ENCODE measurements around the gene DNAJC1. TPM values are rescaled to one million over a fixed set of nuclear protein-coding genes. Genes with fewer than 3 reads are reported as not detected.

The DNAJC1 gene
- polyA plus RNA-seq, 1 donor (not counting 4 experiments of a cell fraction or from before 2014, with no cell fraction given): 24.8 TPM

DNA sequence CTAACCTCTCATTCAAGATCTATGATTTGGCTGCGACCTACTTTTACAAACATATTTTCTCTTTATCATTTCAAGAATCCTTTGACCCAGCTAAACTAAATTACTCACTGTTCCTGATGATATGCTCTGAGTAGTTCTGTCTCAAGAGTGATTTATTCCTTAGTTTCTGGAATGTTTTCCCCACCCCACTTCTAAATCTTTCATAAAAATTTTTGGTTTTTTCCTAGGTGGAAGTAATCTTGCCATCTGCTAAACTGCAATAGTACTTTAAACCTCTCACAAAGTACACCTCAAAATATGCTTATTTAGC lies 170.8 kb downstream of the DNAJC1 start:
- H3K27me3 ChIP-seq (ENCODE audit: control insufficient read depth, extremely low read depth, insufficient read depth, low read length): no peaks in the 10 kb centered on the region
- no peak for DNase-seq (ENCODE audit: low read depth, low spot score)
- no peaks in the 10 kb centered on the region for H3K9me1 ChIP-seq (ENCODE audit: control insufficient read depth, extremely low read depth, insufficient read depth, low read length)
- H3K9me3 ChIP-seq (ENCODE audit: control insufficient read depth, low read depth, low read length): peaks cover 2% of the 10 kb centered on the region
- no peak for TF ChIP-seq CTCF (optimal IDR thresholded peaks at IDR 0.05 in 1 of 3, IDR thresholded peaks at IDR 0.05 in 1 of 3, conservative IDR thresholded peaks at IDR 0.05 in 1 of 3; ENCODE audit: extremely low read depth in 1 of 3, insufficient read depth in 2 of 3, low read length in 3 of 3)
- TF ChIP-seq EZH2 (IDR thresholded peaks at IDR 0.05; ENCODE audit: low read length): no peak
- H3K9ac ChIP-seq (ENCODE audit: control insufficient read depth, extremely low read depth, insufficient read depth, low read length): no peak overlapping the region
- H3K27ac ChIP-seq (ENCODE audit: control insufficient read depth, insufficient read depth, low read length): no peak overlapping the region
- no peaks in the 10 kb centered on the region for H4K20me1 ChIP-seq (ENCODE audit: control insufficient read depth, extremely low read depth, insufficient read depth, low read length)
- H3K4me2 ChIP-seq (ENCODE audit: control insufficient read depth, extremely low read depth, insufficient read depth, low read depth, low read length): no peak overlapping the region
- peaks cover 8% of the 10 kb centered on the region for H3K4me1 ChIP-seq (ENCODE audit: control insufficient read depth, extremely low read depth, insufficient read depth, low read length)
- no peak overlapping the region for H3K4me3 ChIP-seq (ENCODE audit: control insufficient read depth in 2 of 3, extremely low read depth in 1 of 3, insufficient read depth in 2 of 3, low read depth in 1 of 3, low read length in 3 of 3)
- no peak overlapping the region for H2AFZ ChIP-seq (ENCODE audit: control insufficient read depth, low read length)
- H3K79me2 ChIP-seq (ENCODE audit: control insufficient read depth, insufficient read depth, low read length): no peaks in the 10 kb centered on the region
- H3K36me3 ChIP-seq (ENCODE audit: control insufficient read depth in 2 of 2, extremely low read depth in 1 of 2, insufficient read depth in 2 of 2, low read length in 2 of 2): peaks cover 0 to 1% of the 10 kb centered on the region in 2 experiments
- no peak for FAIRE-seq
- dilution Hi-C loops (cut with MboI; ENCODE audit: extremely low pct_ligation_motif_present, low sequenced_read_pairs): no loop called here

GRCh38 chr10:21831986-21832820 lies 171.3 kb downstream of the DNAJC1 start:
- Histone ChIP-seq H3K9me1 (ENCODE audit: control insufficient read depth, extremely low read depth, insufficient read depth, low read length) (no peaks in the 10 kb centered on the region), H3K4me3 (ENCODE audit: control insufficient read depth in 2 of 3, extremely low read depth in 1 of 3, insufficient read depth in 2 of 3, low read depth in 1 of 3, low read length in 3 of 3) (no peak overlapping the region), H4K20me1 (ENCODE audit: control insufficient read depth, extremely low read depth, insufficient read depth, low read length) (no peaks in the 10 kb centered on the region), H3K27ac (ENCODE audit: control insufficient read depth, insufficient read depth, low read length) (no peak overlapping the region), H3K4me1 (ENCODE audit: control insufficient read depth, extremely low read depth, insufficient read depth, low read length) (peaks cover 8% of the 10 kb centered on the region), H3K9ac (ENCODE audit: control insufficient read depth, extremely low read depth, insufficient read depth, low read length) (no peak overlapping the region), H3K79me2 (ENCODE audit: control insufficient read depth, insufficient read depth, low read length) (no peaks in the 10 kb centered on the region), H3K9me3 (ENCODE audit: control insufficient read depth, low read depth, low read length) (peaks cover 2% of the 10 kb centered on the region), H3K4me2 (ENCODE audit: control insufficient read depth, extremely low read depth, insufficient read depth, low read depth, low read length) (no peak overlapping the region), H3K36me3 (ENCODE audit: control insufficient read depth in 2 of 2, extremely low read depth in 1 of 2, insufficient read depth in 2 of 2, low read length in 2 of 2) (peaks cover 0 to 1% of the 10 kb centered on the region in 2 experiments), H2AFZ (ENCODE audit: control insufficient read depth, low read length) (no peak overlapping the region), H3K27me3 (ENCODE audit: control insufficient read depth, extremely low read depth, insufficient read depth, low read length) (no peaks in the 10 kb centered on the region)
- dilution Hi-C loops (cut with MboI; ENCODE audit: extremely low pct_ligation_motif_present, low sequenced_read_pairs): no loop called here
- TF ChIP-seq EZH2 (IDR thresholded peaks at IDR 0.05; ENCODE audit: low read length) (no peak), CTCF (optimal IDR thresholded peaks at IDR 0.05 in 1 of 3, IDR thresholded peaks at IDR 0.05 in 1 of 3, conservative IDR thresholded peaks at IDR 0.05 in 1 of 3; ENCODE audit: extremely low read depth in 1 of 3, insufficient read depth in 2 of 3, low read length in 3 of 3) (no peak)
- DNase-seq (ENCODE audit: low read depth, low spot score): no peak
- no peak for FAIRE-seq
